Smooth muscle cell (in vitro differentiated cells): ENCODE results near the gene SDSL. TPM values are rescaled to one million over a fixed set of nuclear protein-coding genes. Genes with fewer than 3 reads are reported as not detected.

Experiments used
- DNase-seq: peaks from one replicate; lab custom pipeline; 2025; ENCODE audit not compliant: unreplicated experiment; lab: John Stamatoyannopoulos, UW
- H2AFZ ChIP-seq: fragments of 200-600 bp; sonication (generic); 2 replicates; pipeline ENCODE4 v1.6.0; 2016; ENCODE audit warnings: antibody characterized with exemption, low read depth, mild to moderate bottlenecking
- H3F3A ChIP-seq: fragments of 200-600 bp; sonication (generic); 2 replicates; pipeline ENCODE4 v1.6.0; 2017; ENCODE audit warnings: antibody characterized with exemption, low read depth
- H3K27ac ChIP-seq: fragments of 200-600 bp; sonication (generic); 2 replicates; pipeline ENCODE4 v1.5.1; 2016; ENCODE audit warnings: low read depth, mild to moderate bottlenecking
- H3K27me3 ChIP-seq: fragments of 200-600 bp; sonication (generic); 2 replicates; pipeline ENCODE4 v1.6.1; 2016; ENCODE audit warnings: low read depth, mild to moderate bottlenecking
- H3K36me3 ChIP-seq: fragments of 200-600 bp; sonication (generic); 2 replicates; pipeline ENCODE4 v1.5.1; 2016; ENCODE audit warnings: low read depth
- H3K4me1 ChIP-seq: fragments of 200-600 bp; sonication (generic); 2 replicates; pipeline ENCODE4 v1.5.1; 2016; ENCODE audit warnings: low read depth
- H3K4me2 ChIP-seq: fragments of 200-600 bp; sonication (generic); 2 replicates; pipeline ENCODE4 v1.6.0; 2016; ENCODE audit warnings: mild to moderate bottlenecking
- H3K4me3 ChIP-seq: fragments of 200-600 bp; sonication (generic); 2 replicates; pipeline ENCODE4 v1.5.1; 2016; ENCODE audit warnings: mild to moderate bottlenecking
- H3K79me2 ChIP-seq: fragments of 200-600 bp; sonication (generic); 2 replicates; pipeline ENCODE4 v1.6.0; 2016; ENCODE audit warnings: low read depth, mild to moderate bottlenecking
- H3K9ac ChIP-seq: fragments of 200-600 bp; sonication (generic); 2 replicates; pipeline ENCODE4 v1.6.0; 2016; ENCODE audit warnings: low read depth
- H3K9me3 ChIP-seq: fragments of 200-600 bp; sonication (generic); replicated peaks from 2 replicates; pipeline ENCODE4 v1.5.1; 2016; ENCODE audit warnings: low read depth
- H4K20me1 ChIP-seq: fragments of 200-600 bp; sonication (generic); 2 replicates; pipeline ENCODE4 v1.6.0; 2016; ENCODE audit warnings: low read depth
- CTCF ChIP-seq: fragments of 200-600 bp; sonication (generic); IDR thresholded peaks from 2 replicates; pipeline ENCODE4 v1.5.1; 2017; ENCODE audit warnings: borderline replicate concordance, mild to moderate bottlenecking, antibody characterized with exemption; ENCODE audit not compliant: insufficient read depth, poor library complexity, severe bottlenecking
- WGBS: methylation state at CpG from one replicate; pipeline ENCODE4 v1.1.7; 2016; ENCODE audit warnings: low lambda C conversion rate; 5-methylcytosine and 5-hydroxymethylcytosine counted together
- polyA plus RNA-seq: library from polyadenylated mRNA; unstranded; fragments of >200 nt; fragmentation: Nextera tagmentation; extraction: Ambion mirVana; gene quantifications from 2 replicates; pipeline ENCODE4 v1.2.1, GENCODE V29; 2016
- total RNA-seq: library from RNA; depleted of rRNA; stranded (reverse); fragments of >200 nt; gene quantifications from 2 replicates; pipeline ENCODE4 v1.2.3, GENCODE V29; 2014

SDSL gene
- total and polyA plus RNA-seq, 2 experiments from 2014 or later = 3.6 to 6.7 TPM

- peaks cover 19% of the 10 kb centered on the region for H3K27me3 ChIP-seq
- no peak overlapping the region for H3K27ac ChIP-seq
- no peak overlapping the region for H3K9ac ChIP-seq
- H2AFZ ChIP-seq = no peak overlapping the region
- no peak overlapping the region for H3K4me3 ChIP-seq
- 94% methylated on average over 6 of the region's 6 CpGs for WGBS
- H4K20me1 ChIP-seq = no peaks in the 10 kb centered on the region
- TF ChIP-seq CTCF = no peak
- no peak overlapping the region for H3K4me2 ChIP-seq
- no peaks in the 10 kb centered on the region for H3K79me2 ChIP-seq
- H3F3A ChIP-seq = no peaks in the 10 kb centered on the region
- H3K4me1 ChIP-seq = no peaks in the 10 kb centered on the region
- DNase-seq = no peak
- H3K36me3 ChIP-seq = no peaks in the 10 kb centered on the region
- no peaks in the 10 kb centered on the region for H3K9me3 ChIP-seq
Observed at GRCh38 chr12:113443030-113443539, 20.9 kb downstream of the SDSL start.

GRCh38 chr12:113445544-113446171 lies 23.5 kb downstream of the SDSL start:
- peaks cover 21% of the 10 kb centered on the region for H3K27me3 ChIP-seq
- no peak overlapping the region for H2AFZ ChIP-seq
- no peak overlapping the region for H3K9ac ChIP-seq
- H3K4me2 ChIP-seq = no peak overlapping the region
- H3K79me2 ChIP-seq = no peaks in the 10 kb centered on the region
- WGBS = 91% methylated on average over 6 of the region's 6 CpGs
- no peaks in the 10 kb centered on the region for H3K9me3 ChIP-seq
- H4K20me1 ChIP-seq = no peaks in the 10 kb centered on the region
- no peak overlapping the region for H3K27ac ChIP-seq
- no peak overlapping the region for H3K4me3 ChIP-seq
- no peaks in the 10 kb centered on the region for H3K36me3 ChIP-seq
- no peak for TF ChIP-seq CTCF
- no peak for DNase-seq
- H3F3A ChIP-seq = no peaks in the 10 kb centered on the region
- no peaks in the 10 kb centered on the region for H3K4me1 ChIP-seq

- 73% methylated on average over 7 of the region's 7 CpGs for WGBS
- no peak overlapping the region for H2AFZ ChIP-seq
- DNase-seq = no peak
- H4K20me1 ChIP-seq = no peaks in the 10 kb centered on the region
- H3K27ac ChIP-seq = no peak overlapping the region
- H3K9me3 ChIP-seq = no peaks in the 10 kb centered on the region
- no peak overlapping the region for H3K4me3 ChIP-seq
- no peaks in the 10 kb centered on the region for H3K36me3 ChIP-seq
- no peak for TF ChIP-seq CTCF
- no peaks in the 10 kb centered on the region for H3K4me1 ChIP-seq
- H3K4me2 ChIP-seq = no peak overlapping the region
- no peak overlapping the region for H3K9ac ChIP-seq
- H3F3A ChIP-seq = no peaks in the 10 kb centered on the region
- peaks cover 21% of the 10 kb centered on the region for H3K27me3 ChIP-seq
- H3K79me2 ChIP-seq = no peaks in the 10 kb centered on the region
Observed at GRCh38 chr12:113448873-113449272, 26.7 kb downstream of the SDSL start.

GRCh38 chr12:113449299-113449698 lies 27.1 kb downstream of the SDSL start:
- Histone ChIP-seq H3K79me2 (no peaks in the 10 kb centered on the region), H3K4me1 (no peaks in the 10 kb centered on the region)
- 95% methylated on average over 2 of the region's 2 CpGs for WGBS

More at GRCh38 chr12:113449299-113449698, 27.1 kb downstream of the SDSL start:
- H3K9ac ChIP-seq = no peak overlapping the region
- H3K4me3 ChIP-seq = no peak overlapping the region
- no peaks in the 10 kb centered on the region for H4K20me1 ChIP-seq
- no peaks in the 10 kb centered on the region for H3K36me3 ChIP-seq
- TF ChIP-seq CTCF = no peak
- no peak overlapping the region for H2AFZ ChIP-seq
- no peaks in the 10 kb centered on the region for H3K9me3 ChIP-seq
- no peak for DNase-seq
- H3K27ac ChIP-seq = no peak overlapping the region
- H3K27me3 ChIP-seq = peaks cover 21% of the 10 kb centered on the region
- no peak overlapping the region for H3K4me2 ChIP-seq
- no peaks in the 10 kb centered on the region for H3F3A ChIP-seq
